Glutamatergic neuron (in vitro differentiated cells): ENCODE measurements around the gene TSHZ2. TPM values are rescaled to one million over a fixed set of nuclear protein-coding genes. Genes with fewer than 3 reads are reported as not detected.

ENCODE experiments used
- DNase-seq: peaks from one replicate; pipeline ENCODE4 v3.0.0; 2022
- H3K27ac Mint-ChIP-seq: one replicate; pipeline ENCODE4 v1.8.0; 2020; ENCODE audit warnings: mild to moderate bottlenecking, mixed read lengths, inconsistent platforms; ENCODE audit not compliant: unreplicated experiment
- H3K27me3 Mint-ChIP-seq: one replicate; pipeline ENCODE4 v1.8.0; 2020; ENCODE audit warnings: mild to moderate bottlenecking, moderate library complexity, mixed read lengths, inconsistent platforms; ENCODE audit not compliant: unreplicated experiment
- H3K36me3 Mint-ChIP-seq: one replicate; pipeline ENCODE4 v1.8.0; 2020; ENCODE audit warnings: mild to moderate bottlenecking, mixed read lengths, inconsistent platforms; ENCODE audit not compliant: unreplicated experiment
- H3K4me1 Mint-ChIP-seq: one replicate; pipeline ENCODE4 v1.8.0; 2020; ENCODE audit warnings: mild to moderate bottlenecking, low read depth, mixed read lengths, inconsistent platforms; ENCODE audit not compliant: unreplicated experiment
- H3K4me3 Mint-ChIP-seq: one replicate; pipeline ENCODE4 v1.8.0; 2020; ENCODE audit warnings: mild to moderate bottlenecking, mixed read lengths, inconsistent platforms; ENCODE audit not compliant: unreplicated experiment
- H3K9me3 Mint-ChIP-seq: one replicate; pipeline ENCODE4 v1.8.0; 2020; ENCODE audit warnings: mild to moderate bottlenecking, moderate library complexity, mixed read lengths, inconsistent platforms; ENCODE audit not compliant: unreplicated experiment
- total RNA-seq: library from RNA; stranded (reverse); fragmentation: NEBNext Ultra II Directional; extraction: Animal tissue kit (Norgen Biotek cat#: 25700); gene quantifications from one replicate; pipeline ENCODE4 v1.2.1, GENCODE V29; 2021; ENCODE audit not compliant: unreplicated experiment
- TF ChIP-seq, protein P1 (sequence below): fragments of 200-600 bp; sonication (generic); IDR thresholded peaks from one replicate; pipeline ENCODE4 v1.5.0; 2021; ENCODE audit not compliant: partially characterized antibody, unreplicated experiment

TSHZ2 gene
- total RNA-seq, 1 donor from 2014 or later = 10.0 TPM

DNA sequence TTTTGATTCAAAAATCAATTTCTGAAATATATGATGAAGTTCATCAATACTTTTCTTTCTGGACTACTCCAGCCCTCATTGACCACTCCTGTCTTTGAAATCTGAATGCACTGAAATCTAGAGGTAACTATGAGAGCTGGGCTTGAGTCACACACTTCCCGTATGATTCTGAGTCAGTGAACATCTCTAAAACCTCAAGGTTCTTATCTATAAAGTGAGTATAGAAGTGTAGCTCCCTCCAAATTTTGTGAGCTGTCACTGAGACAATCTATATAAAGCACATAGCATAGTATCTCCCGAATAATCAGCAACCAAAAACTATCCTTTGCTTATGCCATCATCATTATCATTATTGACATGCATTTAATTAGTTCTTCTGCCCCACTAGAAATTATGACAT, 182.4 kb downstream of the TSHZ2 start:
- TF ChIP-seq, protein P1, sequence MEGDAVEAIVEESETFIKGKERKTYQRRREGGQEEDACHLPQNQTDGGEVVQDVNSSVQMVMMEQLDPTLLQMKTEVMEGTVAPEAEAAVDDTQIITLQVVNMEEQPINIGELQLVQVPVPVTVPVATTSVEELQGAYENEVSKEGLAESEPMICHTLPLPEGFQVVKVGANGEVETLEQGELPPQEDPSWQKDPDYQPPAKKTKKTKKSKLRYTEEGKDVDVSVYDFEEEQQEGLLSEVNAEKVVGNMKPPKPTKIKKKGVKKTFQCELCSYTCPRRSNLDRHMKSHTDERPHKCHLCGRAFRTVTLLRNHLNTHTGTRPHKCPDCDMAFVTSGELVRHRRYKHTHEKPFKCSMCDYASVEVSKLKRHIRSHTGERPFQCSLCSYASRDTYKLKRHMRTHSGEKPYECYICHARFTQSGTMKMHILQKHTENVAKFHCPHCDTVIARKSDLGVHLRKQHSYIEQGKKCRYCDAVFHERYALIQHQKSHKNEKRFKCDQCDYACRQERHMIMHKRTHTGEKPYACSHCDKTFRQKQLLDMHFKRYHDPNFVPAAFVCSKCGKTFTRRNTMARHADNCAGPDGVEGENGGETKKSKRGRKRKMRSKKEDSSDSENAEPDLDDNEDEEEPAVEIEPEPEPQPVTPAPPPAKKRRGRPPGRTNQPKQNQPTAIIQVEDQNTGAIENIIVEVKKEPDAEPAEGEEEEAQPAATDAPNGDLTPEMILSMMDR = no peak
- no peaks in the 10 kb centered on the region for H3K36me3 Mint-ChIP-seq
- no peak overlapping the region for H3K27ac Mint-ChIP-seq
- H3K4me1 Mint-ChIP-seq = no peaks in the 10 kb centered on the region
- no peak for DNase-seq
- H3K9me3 Mint-ChIP-seq = no peaks in the 10 kb centered on the region
- H3K4me3 Mint-ChIP-seq = no peak overlapping the region
- peaks cover 2% of the 10 kb centered on the region for H3K27me3 Mint-ChIP-seq

DNA sequence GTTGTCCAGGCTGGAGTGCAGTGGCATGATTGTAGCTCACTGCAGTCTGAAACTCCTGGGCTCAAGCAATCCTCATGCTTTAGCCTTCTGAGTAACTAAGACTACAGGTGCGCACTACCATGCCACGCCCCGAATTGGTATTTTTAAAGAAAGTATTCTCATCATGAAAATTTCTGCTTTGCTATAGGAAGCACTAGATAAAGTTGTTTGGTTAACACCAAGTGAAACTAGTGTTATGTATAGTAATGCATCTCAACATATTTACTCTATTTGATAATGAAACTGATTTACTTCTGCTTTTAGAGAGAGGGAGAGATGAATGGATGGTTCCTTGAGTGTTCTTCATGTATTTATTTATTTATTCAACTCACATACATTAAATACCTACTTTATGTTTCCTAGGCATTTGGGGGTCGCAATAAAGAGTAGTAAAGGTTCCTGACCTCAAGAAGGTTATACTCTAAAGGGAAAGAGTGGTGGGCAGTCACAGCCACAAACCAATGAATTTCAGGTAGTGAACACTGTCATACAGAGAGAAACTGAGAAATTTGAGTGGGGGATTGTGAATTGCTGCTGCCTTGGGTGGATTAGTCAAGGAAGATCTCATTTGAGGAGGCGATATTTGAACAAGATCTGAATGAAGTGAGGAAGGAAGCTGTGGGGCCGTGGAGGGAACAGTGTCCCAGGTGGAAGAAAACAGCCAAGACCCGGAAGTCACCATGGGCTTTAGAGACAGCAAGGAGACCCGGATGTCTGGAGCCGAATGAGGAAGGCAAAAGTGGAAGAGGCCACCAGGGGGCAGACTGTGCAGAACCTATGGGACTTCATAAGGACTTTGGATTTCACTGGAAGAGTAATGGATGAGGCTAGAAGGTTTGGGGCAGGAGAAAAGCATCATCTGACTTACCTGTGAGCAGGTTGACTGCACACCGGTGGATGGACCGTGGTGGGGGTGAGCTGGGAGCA, 185.6 kb downstream of the TSHZ2 start:
- DNase-seq = peak; percentile 73
- H3K27ac Mint-ChIP-seq = no peak overlapping the region
- no peaks in the 10 kb centered on the region for H3K27me3 Mint-ChIP-seq

DNA sequence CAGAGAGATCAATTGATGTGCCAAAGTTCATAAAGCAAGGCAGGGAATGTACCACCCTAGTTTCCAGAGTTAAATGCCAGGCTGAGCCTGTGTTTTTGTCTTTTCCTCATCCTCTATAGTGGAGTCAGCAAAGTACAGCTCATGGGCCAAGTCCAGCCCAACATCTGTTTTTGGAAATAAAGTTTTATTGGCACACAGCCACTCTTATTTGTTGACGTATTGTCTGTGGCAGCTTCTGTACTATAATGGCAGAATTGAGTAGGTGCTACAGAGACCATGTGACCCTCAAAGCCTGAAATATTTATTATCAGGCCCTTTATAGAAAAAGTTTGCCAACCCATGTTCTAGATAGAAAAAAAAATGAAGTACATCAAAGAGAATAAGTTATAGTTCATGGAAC, 187.0 kb downstream of the TSHZ2 start:
- Mint-ChIP-seq H3K36me3 (no peaks in the 10 kb centered on the region), H3K27me3 (no peaks in the 10 kb centered on the region), H3K4me3 (no peak overlapping the region), H3K4me1 (peaks cover 9% of the 10 kb centered on the region), H3K9me3 (no peaks in the 10 kb centered on the region), H3K27ac (no peak overlapping the region)
- no peak for DNase-seq
- TF ChIP-seq, protein P1 = no peak

More for the DNA sequence above, 185.6 kb downstream of the TSHZ2 start:
- H3K4me3 Mint-ChIP-seq = no peak overlapping the region
- no peaks in the 10 kb centered on the region for H3K36me3 Mint-ChIP-seq
- peaks cover 7% of the 10 kb centered on the region for H3K4me1 Mint-ChIP-seq
- TF ChIP-seq, protein P1 = peak; percentile 71
- H3K9me3 Mint-ChIP-seq = no peaks in the 10 kb centered on the region

DNA sequence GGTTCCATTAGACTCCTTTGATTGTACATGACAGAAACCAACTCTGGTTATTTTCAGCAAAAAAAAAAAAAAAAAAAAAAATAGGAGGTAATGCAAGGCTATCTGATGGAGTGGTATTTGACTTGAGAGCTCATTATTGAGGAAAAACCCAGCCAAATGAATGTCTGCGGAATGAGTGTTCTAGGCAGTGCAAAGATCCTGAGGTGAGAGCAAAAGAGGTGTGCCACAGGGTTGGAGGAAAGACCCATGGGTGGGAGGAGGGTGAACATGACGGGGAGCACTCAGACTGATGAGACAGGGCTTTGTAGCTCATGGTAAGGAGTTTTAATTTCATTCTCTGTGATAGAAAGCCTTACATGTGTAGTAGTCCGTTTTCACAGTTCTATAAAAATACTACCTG, 188.9 kb downstream of the TSHZ2 start:
- H3K4me1 Mint-ChIP-seq = peaks cover 9% of the 10 kb centered on the region
- TF ChIP-seq, protein P1 = no peak
- H3K9me3 Mint-ChIP-seq = no peaks in the 10 kb centered on the region
- no peaks in the 10 kb centered on the region for H3K27me3 Mint-ChIP-seq
- H3K36me3 Mint-ChIP-seq = no peaks in the 10 kb centered on the region
- H3K4me3 Mint-ChIP-seq = no peak overlapping the region
- no peak for DNase-seq
- no peak overlapping the region for H3K27ac Mint-ChIP-seq

DNA sequence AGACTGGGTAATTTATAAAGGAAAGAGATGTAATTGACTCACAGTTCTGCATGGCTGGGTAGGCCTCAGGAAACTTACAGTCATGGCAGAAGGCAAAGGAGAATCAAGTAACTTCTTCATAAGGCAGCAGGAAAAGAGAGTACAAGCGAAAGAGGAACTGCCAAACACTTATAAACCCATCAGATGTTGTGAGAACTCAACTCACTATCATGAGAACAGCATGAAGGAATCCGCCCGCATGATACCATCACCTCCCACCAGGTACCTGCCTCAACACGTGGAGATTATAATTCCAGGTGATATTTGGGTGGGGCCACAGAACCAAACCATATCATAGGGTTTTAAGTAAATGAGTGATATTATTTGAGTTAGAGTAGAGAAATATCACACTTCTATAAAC, 189.3 kb downstream of the TSHZ2 start:
- Mint-ChIP-seq H3K4me1 (peaks cover 9% of the 10 kb centered on the region), H3K9me3 (no peaks in the 10 kb centered on the region), H3K27ac (no peak overlapping the region), H3K27me3 (no peaks in the 10 kb centered on the region), H3K36me3 (no peaks in the 10 kb centered on the region), H3K4me3 (no peak overlapping the region)
- TF ChIP-seq, protein P1 = no peak
- no peak for DNase-seq
